ENCODE measurements around the gene LRRC8C. TPM values are rescaled to one million over a fixed set of nuclear protein-coding genes. Genes with fewer than 3 reads are reported as not detected.

Gene LRRC8C
- total RNA-seq, 1 experiment from 2014 or later = 8.4 TPM

DNA sequence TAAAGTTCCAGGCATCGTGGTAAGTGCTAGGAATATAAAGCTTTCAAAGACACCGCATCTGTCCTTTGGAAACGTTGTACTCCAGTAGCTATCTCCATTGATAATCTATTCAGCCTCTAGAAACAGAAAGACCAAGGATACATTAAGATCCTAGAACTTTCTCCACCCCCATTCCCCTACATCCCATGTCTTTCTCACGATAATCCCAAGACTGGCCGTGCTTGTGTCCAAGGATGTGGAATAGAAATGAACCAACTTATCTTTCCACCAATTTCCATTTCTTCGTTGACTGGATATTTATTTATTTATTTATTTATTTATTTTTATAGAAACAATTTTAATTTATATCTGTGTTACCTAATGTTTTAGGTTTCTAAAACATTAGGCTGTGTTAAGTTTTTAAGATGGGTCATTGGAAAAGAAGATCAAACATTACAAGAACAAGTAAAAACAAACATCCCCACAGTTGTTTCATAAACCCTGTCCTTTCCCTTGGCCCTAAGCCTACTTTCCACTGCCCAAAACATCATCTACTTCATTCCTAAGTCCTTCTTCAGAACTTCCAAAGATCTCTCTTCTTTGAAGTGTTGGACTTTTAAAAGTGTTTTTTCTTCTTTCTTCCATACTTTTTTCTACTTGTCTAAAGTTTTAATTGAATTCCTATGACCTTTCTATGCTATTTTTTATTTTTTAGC, 39.7 kb downstream of the LRRC8C start:
- Histone ChIP-seq H3K9me3 (ENCODE audit: control insufficient read depth in 1 of 2, insufficient read depth in 1 of 2, low read depth in 1 of 2, low read length in 2 of 2) (no peaks in the 10 kb centered on the region), H3K4me1 (ENCODE audit: control insufficient read depth in 1 of 2, insufficient read depth in 2 of 2, low read length in 2 of 2) (peaks cover 0 to 3% of the 10 kb centered on the region in 2 experiments; a peak in 1 of 4 replicates), H3K4me2 (ENCODE audit: low read length) (no peak overlapping the region), H4K20me1 (ENCODE audit: insufficient read depth) (no peaks in the 10 kb centered on the region), H3K9ac (ENCODE audit: low read length) (no peak overlapping the region), H3K36me3 (ENCODE audit: control insufficient read depth in 1 of 2, insufficient read depth in 2 of 2, low read length in 2 of 2) (no peaks in the 10 kb centered on the region), H3K4me3 (replicated peaks in 1 of 2; ENCODE audit: low read depth in 1 of 2, low read length in 2 of 2) (no peak overlapping the region), H2AFZ (ENCODE audit: low read depth, low read length, poor library complexity, severe bottlenecking) (no peak overlapping the region), H3K27ac (ENCODE audit: low read depth, low read length) (no peak overlapping the region), H3K27me3 (ENCODE audit: insufficient read depth, low read length) (no peaks in the 10 kb centered on the region), H3K9me2 (ENCODE audit: insufficient read depth) (no peaks in the 10 kb centered on the region), H3K79me2 (ENCODE audit: insufficient read depth, low read length) (no peaks in the 10 kb centered on the region)
- RAD21 ChIA-PET (ENCODE audit: low non-redundant PET in 1 of 2, low total read pairs in 2 of 2, uncharacterized antibody in 2 of 2, unreplicated experiment in 2 of 2) = no interaction called here
- no peak for DNase-seq (ENCODE audit: low read depth, low spot score)
- intact Hi-C loops (cut with micrococcal nuclease) = no loop called here
- POLR2A ChIA-PET = no interaction called here
- CTCF ChIA-PET = no interaction called here
- no TSS peak for BruUV-seq (replicated peaks)
- TF ChIP-seq SP1 (IDR thresholded peaks at IDR 0.05; ENCODE audit: low read depth) = no peak
- no peak for TF ChIP-seq EZH2phosphoT487 (IDR thresholded peaks at IDR 0.05; ENCODE audit: borderline replicate concordance)
- no peak for TF ChIP-seq POLR2AphosphoS5 (IDR thresholded peaks at IDR 0.05; ENCODE audit: low read depth, low read length)
- no peak for TF ChIP-seq ZNF274 (IDR thresholded peaks at IDR 0.05; ENCODE audit: low read depth, low read length)
- no peak for ATAC-seq

DNA sequence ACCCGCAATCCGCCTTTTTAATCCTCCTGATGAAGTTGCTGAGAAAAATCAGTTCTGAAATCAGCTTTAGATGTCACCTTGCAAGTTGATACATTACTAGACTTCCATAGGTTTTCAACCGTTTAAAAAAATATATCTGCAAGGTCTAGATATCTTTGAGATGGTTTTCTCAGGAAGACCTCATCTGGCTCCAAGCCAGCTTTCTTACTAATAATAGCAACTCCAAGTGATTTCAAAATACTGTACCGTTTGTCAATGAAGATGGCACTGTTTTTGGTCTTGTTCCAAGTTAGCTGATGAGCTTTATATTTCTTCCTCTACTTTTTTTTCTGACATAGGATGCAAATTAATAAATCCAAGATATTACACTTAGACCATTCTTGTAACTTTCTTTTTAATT, 40.3 kb downstream of the LRRC8C start:
- intact Hi-C loops (cut with micrococcal nuclease) = no loop called here
- CTCF ChIA-PET = no interaction called here
- TF ChIP-seq, protein P1, sequence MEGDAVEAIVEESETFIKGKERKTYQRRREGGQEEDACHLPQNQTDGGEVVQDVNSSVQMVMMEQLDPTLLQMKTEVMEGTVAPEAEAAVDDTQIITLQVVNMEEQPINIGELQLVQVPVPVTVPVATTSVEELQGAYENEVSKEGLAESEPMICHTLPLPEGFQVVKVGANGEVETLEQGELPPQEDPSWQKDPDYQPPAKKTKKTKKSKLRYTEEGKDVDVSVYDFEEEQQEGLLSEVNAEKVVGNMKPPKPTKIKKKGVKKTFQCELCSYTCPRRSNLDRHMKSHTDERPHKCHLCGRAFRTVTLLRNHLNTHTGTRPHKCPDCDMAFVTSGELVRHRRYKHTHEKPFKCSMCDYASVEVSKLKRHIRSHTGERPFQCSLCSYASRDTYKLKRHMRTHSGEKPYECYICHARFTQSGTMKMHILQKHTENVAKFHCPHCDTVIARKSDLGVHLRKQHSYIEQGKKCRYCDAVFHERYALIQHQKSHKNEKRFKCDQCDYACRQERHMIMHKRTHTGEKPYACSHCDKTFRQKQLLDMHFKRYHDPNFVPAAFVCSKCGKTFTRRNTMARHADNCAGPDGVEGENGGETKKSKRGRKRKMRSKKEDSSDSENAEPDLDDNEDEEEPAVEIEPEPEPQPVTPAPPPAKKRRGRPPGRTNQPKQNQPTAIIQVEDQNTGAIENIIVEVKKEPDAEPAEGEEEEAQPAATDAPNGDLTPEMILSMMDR (IDR thresholded peaks at IDR 0.05 in 2 of 3, conservative IDR thresholded peaks at IDR 0.05 in 1 of 3; ENCODE audit: borderline replicate concordance in 1 of 3, insufficient read depth in 1 of 3, low read depth in 2 of 3, low read length in 2 of 3) = no peak
- TF ChIP-seq EGR1 (IDR thresholded peaks at IDR 0.05; ENCODE audit: low read depth) = no peak
- no peak for TF ChIP-seq ELF1 (IDR thresholded peaks at IDR 0.05; ENCODE audit: borderline replicate concordance, low read depth)
- no peak for TF ChIP-seq FOSL1 (IDR thresholded peaks at IDR 0.05; ENCODE audit: low read depth)
- no peak for TF ChIP-seq ZNF274 (IDR thresholded peaks at IDR 0.05; ENCODE audit: low read depth, low read length)
- TF ChIP-seq MAX (IDR thresholded peaks at IDR 0.05) = no peak
- TF ChIP-seq JUND (IDR thresholded peaks at IDR 0.05) = no peak
- no peak for TF ChIP-seq CEBPB (IDR thresholded peaks at IDR 0.05; ENCODE audit: low read depth)

More for the DNA sequence above, 40.3 kb downstream of the LRRC8C start:
- RAD21 ChIA-PET (ENCODE audit: low non-redundant PET in 1 of 2, low total read pairs in 2 of 2, uncharacterized antibody in 2 of 2, unreplicated experiment in 2 of 2) = no interaction called here
- H2AFZ ChIP-seq (ENCODE audit: low read depth, low read length, poor library complexity, severe bottlenecking) = no peak overlapping the region
- H3K79me2 ChIP-seq (ENCODE audit: insufficient read depth, low read length) = no peaks in the 10 kb centered on the region
- no peak overlapping the region for H3K9ac ChIP-seq (ENCODE audit: low read length)
- peaks cover 0 to 3% of the 10 kb centered on the region in 2 experiments; a peak in 1 of 4 replicates for H3K4me1 ChIP-seq (ENCODE audit: control insufficient read depth in 1 of 2, insufficient read depth in 2 of 2, low read length in 2 of 2)
- no peaks in the 10 kb centered on the region for H3K9me3 ChIP-seq (ENCODE audit: control insufficient read depth in 1 of 2, insufficient read depth in 1 of 2, low read depth in 1 of 2, low read length in 2 of 2)
- DNase-seq (ENCODE audit: low read depth, low spot score) (no peak), ATAC-seq (no peak)
- POLR2A ChIA-PET = no interaction called here
- no peaks in the 10 kb centered on the region for H3K27me3 ChIP-seq (ENCODE audit: insufficient read depth, low read length)
- no peaks in the 10 kb centered on the region for H4K20me1 ChIP-seq (ENCODE audit: insufficient read depth)
- no peaks in the 10 kb centered on the region for H3K36me3 ChIP-seq (ENCODE audit: control insufficient read depth in 1 of 2, insufficient read depth in 2 of 2, low read length in 2 of 2)
- no peak overlapping the region for H3K4me2 ChIP-seq (ENCODE audit: low read length)
- H3K27ac ChIP-seq (ENCODE audit: low read depth, low read length) = no peak overlapping the region
- no peak overlapping the region for H3K4me3 ChIP-seq (replicated peaks in 1 of 2; ENCODE audit: low read depth in 1 of 2, low read length in 2 of 2)
- no peaks in the 10 kb centered on the region for H3K9me2 ChIP-seq (ENCODE audit: insufficient read depth)
- BruUV-seq (replicated peaks) = no TSS peak

Data from HCT116 (cell line).